ENCODE results near the gene JAK1.

Gene JAK1

DNA sequence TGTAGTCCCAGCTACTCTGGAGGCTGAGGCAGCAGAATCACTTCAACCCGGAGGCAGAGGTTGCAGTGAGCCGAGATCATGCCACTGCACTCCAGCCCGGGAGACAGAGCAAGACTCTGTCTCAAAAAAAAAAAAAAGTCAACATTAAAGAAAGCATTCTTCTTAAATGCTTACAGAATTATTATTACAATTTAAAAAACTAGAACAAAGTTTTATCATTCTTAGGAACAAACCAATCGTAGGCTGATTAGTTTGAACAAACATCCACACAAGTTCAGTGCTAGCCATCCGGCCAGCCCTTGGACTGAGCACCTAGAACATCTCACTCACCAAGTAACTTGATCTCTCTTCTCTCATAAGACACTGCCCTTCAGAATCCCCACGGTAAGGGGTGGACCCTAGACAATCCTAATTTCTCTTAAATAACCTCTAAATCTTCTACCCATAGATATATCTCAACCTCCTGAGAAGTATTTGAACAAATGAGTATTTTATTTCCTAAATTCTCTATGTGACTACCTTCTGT, 16.0 kb downstream of the JAK1 start:
- no peak for TF ChIP-seq CTCF (conservative IDR thresholded peaks at IDR 0.05; ENCODE audit: control insufficient read depth, insufficient read depth, low read depth, low read length)
- peak; percentile 21 for DNase-seq (ENCODE audit: low read depth)
- H3K4me3 ChIP-seq (ENCODE audit: control insufficient read depth, low read depth, low read length), result no peak overlapping the region

- peak; percentile 18 for DNase-seq (ENCODE audit: low read depth)
- no peak for TF ChIP-seq CTCF (conservative IDR thresholded peaks at IDR 0.05; ENCODE audit: control insufficient read depth, insufficient read depth, low read depth, low read length)
- no peak overlapping the region for H3K4me3 ChIP-seq (ENCODE audit: control insufficient read depth, low read depth, low read length)
Observed at GRCh38 chr1:64948905-64949833, 17.2 kb downstream of the JAK1 start.

- no peak for TF ChIP-seq CTCF (conservative IDR thresholded peaks at IDR 0.05; ENCODE audit: control insufficient read depth, insufficient read depth, low read depth, low read length)
- H3K4me3 ChIP-seq (ENCODE audit: control insufficient read depth, low read depth, low read length), result no peak overlapping the region
- DNase-seq (ENCODE audit: low read depth), result no peak
Observed at GRCh38 chr1:64948216-64948615, 18.1 kb downstream of the JAK1 start.

- H3K4me3 ChIP-seq (ENCODE audit: control insufficient read depth, low read depth, low read length), result no peak overlapping the region
- no peak for TF ChIP-seq CTCF (conservative IDR thresholded peaks at IDR 0.05; ENCODE audit: control insufficient read depth, insufficient read depth, low read depth, low read length)
- no peak for DNase-seq (ENCODE audit: low read depth)
Observed at GRCh38 chr1:64946916-64947315, 19.4 kb downstream of the JAK1 start.

- DNase-seq (ENCODE audit: low read depth), result no peak
- H3K4me3 ChIP-seq (ENCODE audit: control insufficient read depth, low read depth, low read length), result no peak overlapping the region
- TF ChIP-seq CTCF (conservative IDR thresholded peaks at IDR 0.05; ENCODE audit: control insufficient read depth, insufficient read depth, low read depth, low read length), result no peak
Observed at GRCh38 chr1:64944913-64945312, 21.4 kb downstream of the JAK1 start.

DNA sequence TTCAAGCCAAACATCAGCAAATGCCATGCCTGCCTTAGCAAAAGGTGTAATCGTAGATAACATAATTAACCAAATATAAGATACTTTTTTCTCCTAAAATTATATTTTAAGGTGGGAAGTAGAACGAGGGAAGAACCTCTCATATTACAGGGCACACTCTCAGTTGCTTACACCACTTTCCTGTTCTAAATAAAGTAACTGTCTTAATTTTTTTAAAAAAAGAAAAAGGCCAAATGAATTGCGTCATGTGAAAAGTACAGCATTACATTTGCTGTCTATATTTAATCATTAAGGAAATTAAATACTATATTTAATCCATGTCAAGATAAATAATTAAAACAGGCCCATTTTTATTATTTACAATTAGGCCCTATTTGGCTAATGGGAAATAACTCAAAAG, 23.7 kb downstream of the JAK1 start:
- DNase-seq (ENCODE audit: low read depth), result no peak
- TF ChIP-seq CTCF (conservative IDR thresholded peaks at IDR 0.05; ENCODE audit: control insufficient read depth, insufficient read depth, low read depth, low read length), result no peak

More for the DNA sequence above, 23.7 kb downstream of the JAK1 start:
- H3K4me3 ChIP-seq (ENCODE audit: control insufficient read depth, low read depth, low read length), result no peak overlapping the region
